ENCODE results near the gene SUPT3H.

- TF ChIP-seq CTCF (IDR thresholded peaks at IDR 0.05; ENCODE audit: low read depth, low read length) (no peak), POLR2A (IDR thresholded peaks at IDR 0.05; ENCODE audit: extremely low read depth, insufficient read length) (no peak)
Measured at GRCh38 chr6:44914141-44914540, 463.6 kb downstream of the SUPT3H start.
